ENCODE results near the gene INPP5A.

Gene INPP5A

DNA sequence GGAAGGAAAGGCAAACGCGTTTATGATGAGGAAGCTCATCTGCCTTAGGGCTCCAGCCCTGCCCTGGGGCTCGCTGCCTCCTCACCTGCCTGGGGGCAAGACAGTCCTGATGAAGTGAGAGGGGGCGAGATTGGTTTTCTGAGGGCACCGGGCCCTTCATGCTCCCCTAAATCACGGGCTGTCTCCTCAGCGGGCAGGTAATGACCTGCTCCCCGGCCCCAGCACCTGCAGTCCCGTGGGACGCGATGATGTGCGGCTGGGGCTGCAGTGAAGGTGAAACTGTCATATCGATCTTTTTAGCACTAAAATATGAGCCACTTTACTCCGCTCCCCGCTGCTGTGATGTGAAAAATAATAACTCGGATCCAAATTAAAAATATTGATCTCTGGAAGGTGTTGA lies 120.2 kb downstream of the INPP5A start:
- H3K4me3 ChIP-seq (ENCODE audit: low read length) = no peak overlapping the region
- TF ChIP-seq CTCF (conservative IDR thresholded peaks at IDR 0.05; ENCODE audit: low read depth, low read length) = no peak
- DNase-seq (ENCODE audit: low read depth) = no peak

GRCh38 chr10:132658546-132659205 lies 121.1 kb downstream of the INPP5A start:
- DNase-seq (ENCODE audit: low read depth) = no peak
- TF ChIP-seq CTCF (conservative IDR thresholded peaks at IDR 0.05; ENCODE audit: low read depth, low read length) = no peak

GRCh38 chr10:132659206-132660091 lies 121.9 kb downstream of the INPP5A start:
- TF ChIP-seq CTCF (conservative IDR thresholded peaks at IDR 0.05; ENCODE audit: low read depth, low read length) = no peak
- DNase-seq (ENCODE audit: low read depth) = no peak
- H3K4me3 ChIP-seq (ENCODE audit: low read length) = no peak overlapping the region

More at GRCh38 chr10:132658546-132659205, 121.1 kb downstream of the INPP5A start:
- no peak overlapping the region for H3K4me3 ChIP-seq (ENCODE audit: low read length)

DNA sequence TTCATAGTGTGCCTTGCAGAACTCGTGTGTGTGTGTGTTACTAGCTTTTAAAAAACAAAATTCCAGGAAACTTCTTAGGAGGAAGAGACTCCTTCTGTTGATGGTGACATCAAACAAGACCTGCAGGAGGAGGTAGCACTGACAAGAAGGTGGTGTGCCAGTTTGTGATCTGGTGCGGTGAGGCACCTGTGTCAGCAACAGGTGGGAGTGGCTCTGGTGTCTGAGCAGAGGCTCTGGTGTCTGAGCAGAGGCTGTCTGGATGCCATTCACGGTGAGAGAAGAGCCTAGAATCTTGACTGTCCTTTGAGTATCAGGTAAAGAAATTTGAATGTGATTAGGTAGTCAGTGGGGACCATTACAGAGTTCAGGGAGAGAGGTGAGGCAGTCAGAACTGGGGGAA lies 122.8 kb downstream of the INPP5A start:
- no peak for TF ChIP-seq CTCF (conservative IDR thresholded peaks at IDR 0.05; ENCODE audit: low read depth, low read length)

DNA sequence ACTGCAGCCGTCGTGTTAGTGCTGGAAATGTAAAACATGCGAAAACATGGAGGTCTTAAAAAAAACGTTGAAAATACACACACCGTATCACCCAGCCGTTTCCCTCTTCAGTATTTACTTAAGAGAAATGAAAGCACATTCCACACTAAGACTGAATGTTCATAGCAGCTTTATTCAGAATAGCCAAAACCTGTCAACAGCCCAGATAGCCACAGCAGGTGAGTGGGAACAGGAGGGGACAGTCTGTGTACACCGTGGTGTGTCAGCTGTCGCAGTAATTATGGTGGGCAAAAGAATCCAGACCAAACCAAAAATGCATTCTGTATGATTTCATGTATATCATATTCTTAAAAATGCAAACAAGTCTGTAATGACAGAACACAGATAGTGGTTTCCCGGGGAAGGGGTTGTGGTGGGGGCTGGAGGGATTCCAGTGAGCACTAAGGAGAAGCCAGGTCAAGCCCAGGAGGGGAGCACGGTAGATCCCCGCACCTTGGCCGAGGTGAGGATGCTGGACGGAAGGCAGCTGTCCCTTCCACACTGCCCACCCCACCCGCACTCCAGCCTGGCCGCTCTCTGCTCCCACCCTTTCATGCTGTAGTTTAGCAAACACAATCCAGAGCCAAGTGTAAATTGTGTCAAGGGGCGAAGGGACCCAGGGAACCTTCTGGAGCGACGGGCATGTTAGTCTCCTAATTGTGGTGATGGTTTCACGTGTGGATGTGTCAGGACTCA lies 124.8 kb downstream of the INPP5A start:
- TF ChIP-seq CTCF (conservative IDR thresholded peaks at IDR 0.05; ENCODE audit: low read depth, low read length) = no peak
- DNase-seq (ENCODE audit: low read depth) = no peak
- no peak overlapping the region for H3K4me3 ChIP-seq (ENCODE audit: low read length)

More for the DNA sequence above, 122.8 kb downstream of the INPP5A start:
- H3K4me3 ChIP-seq (ENCODE audit: low read length) = no peak overlapping the region
- no peak for DNase-seq (ENCODE audit: low read depth)

DNA sequence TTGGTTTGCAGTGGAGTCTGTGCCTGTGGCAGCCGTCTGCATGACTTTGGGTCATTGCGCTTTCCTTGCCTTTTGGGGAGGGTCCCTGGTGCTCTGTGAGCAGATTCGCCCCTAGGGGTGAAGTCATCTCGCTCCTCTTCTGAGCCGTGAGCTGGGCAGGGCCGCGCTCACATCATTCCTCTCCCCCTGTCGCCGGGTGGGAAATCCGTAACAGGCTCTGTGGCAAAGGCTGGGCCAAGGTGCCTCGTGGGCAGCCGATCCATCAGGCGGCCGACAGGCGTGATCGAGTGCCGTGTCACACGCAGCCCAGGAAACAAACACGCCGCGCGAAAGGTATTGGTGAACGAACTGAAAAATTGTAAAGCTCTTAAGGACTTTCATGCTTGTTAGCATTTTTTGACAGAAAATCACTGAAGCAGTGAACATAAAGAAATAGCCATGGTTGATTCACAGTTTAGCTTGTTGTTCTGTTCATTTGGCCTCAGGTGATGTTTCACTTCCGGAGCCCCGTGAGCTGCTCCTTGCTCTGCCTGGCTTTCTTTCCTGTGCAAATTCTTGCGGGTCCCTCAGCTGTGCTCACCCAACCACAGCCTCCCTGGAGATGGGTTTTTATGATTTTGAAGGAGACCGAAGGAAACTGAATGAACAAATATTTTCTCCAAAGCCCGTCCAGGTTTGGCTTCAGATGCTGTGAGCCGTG lies 126.2 kb downstream of the INPP5A start:
- TF ChIP-seq CTCF (conservative IDR thresholded peaks at IDR 0.05; ENCODE audit: low read depth, low read length) = no peak

More for the DNA sequence above, 126.2 kb downstream of the INPP5A start:
- no peak for DNase-seq (ENCODE audit: low read depth)
- no peak overlapping the region for H3K4me3 ChIP-seq (ENCODE audit: low read length)
